Activated CD8-positive, alpha-beta memory T cell treated with anti-CD3 and anti-CD28 coated beads, Interleukin-2, amount 50 U/mL, for 1 hour (primary cell): Measurements from ENCODE around the gene HOXD12.

Source experiments
- DNase-seq: peaks from one replicate; pipeline ENCODE4 v3.0.0-alpha.2; 2020; ENCODE audit errors: extremely low read depth

The HOXD12 gene

DNA sequence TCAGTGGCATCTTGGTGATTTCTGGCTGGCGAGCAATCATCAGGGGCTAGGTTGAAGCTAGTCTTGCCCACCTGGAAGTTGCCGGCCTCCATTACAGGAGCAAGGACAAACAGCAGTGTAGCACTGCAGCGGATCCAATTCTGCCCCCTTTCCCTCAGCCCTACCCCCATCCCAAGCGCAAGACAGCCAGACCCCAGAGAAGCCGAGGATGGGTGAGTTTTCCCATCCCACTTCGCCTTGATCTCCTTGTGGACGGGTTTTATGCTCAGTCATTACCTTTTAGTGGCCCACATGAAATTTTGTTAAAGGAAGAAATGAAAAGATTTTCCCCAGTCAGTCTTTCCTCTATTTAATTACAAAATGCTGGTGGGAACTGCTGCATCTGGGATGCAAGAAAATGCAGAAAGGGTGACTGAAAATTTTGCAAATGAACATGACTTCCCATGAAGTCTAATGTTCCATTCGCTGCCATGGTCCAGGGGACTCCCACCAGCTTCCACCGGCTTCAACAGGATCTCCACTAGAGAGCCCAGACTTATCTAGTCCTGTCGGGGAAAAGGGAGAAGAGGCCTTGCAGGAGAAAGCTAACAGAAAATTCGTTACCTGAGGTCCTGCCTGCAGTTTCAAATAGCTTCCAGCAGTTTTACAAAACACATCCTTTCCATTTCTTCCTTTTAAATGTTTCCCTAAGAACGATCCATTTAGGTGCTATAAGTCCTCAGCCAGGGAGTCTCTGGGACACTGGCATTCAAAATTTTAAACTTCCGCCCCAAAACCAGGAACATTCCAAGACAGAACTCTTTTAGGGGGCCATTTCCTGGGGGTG lies 21.0 kb downstream of the HOXD12 start:
- no peak for DNase-seq

DNA sequence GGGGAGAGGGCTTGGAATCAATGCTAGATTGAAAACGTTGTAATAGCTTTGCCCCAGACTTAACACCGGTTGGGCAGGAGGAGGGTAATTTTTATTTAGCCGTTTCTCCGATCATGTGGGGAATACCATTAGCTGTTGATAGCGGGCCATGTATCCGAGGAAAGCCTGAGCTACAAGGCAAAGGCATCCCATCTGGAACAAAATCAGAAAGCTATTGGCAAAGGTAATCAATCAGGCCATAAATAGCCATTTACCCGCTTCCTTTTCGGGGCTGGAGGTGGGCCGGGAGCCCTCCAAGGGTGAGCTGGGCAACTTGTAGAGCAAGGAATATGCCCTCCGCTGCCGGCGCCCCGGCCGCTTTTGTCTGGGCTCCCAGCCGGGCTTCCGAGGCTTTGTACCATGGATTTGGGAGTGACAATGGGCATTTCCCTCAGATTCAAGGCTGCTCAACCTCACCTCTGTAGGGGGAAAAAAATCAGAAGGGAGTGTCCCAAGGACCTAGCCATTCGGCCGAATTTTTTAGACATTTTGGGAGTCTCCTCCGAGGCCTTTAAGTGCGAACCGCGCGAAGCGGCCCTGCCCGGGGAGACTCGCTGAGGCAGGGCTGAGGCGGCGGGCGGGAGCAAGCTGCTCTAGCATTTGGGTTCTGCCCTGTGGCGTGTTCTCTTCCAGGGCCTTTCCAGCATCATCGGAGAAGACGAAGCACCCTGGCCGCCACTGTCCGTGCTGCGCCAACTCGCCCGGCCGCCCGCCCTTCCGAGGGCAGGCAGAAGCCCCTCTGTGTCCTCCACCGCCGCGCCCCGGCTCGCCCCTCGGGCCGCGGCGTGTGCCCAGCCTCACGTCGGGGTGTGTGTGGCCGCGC lies 21.8 kb downstream of the HOXD12 start:
- DNase-seq = no peak

DNA sequence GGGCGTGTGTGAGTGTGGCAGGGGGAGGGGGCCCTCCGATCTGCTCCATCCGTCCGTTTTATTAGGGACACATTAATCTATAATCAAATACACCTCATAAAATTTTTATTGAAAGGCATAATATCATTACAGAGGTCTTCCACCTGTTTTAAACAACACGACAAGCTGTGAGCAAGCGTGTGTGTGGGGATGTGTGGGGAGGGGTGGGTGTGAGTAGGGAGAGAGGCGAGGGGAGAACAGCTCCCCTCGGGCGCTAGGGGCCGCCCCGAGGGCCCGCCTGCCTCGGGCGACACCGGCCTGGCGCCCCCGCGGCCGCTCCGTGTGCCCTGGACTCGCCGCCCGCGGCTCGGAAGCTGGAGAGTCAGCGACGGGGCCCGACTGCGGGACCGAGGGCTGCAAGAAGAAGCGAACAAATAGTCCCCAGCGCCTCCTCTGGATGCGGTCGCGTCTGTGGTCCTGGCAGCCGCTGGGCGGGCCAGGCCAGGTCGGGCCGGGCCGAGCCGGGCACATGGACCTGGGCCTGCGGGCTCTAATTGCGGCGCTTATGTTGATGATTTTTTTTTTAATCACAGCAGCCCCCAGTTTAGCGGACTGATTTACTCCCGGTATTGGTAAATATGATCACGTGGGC lies 22.6 kb downstream of the HOXD12 start:
- no peak for DNase-seq

DNA sequence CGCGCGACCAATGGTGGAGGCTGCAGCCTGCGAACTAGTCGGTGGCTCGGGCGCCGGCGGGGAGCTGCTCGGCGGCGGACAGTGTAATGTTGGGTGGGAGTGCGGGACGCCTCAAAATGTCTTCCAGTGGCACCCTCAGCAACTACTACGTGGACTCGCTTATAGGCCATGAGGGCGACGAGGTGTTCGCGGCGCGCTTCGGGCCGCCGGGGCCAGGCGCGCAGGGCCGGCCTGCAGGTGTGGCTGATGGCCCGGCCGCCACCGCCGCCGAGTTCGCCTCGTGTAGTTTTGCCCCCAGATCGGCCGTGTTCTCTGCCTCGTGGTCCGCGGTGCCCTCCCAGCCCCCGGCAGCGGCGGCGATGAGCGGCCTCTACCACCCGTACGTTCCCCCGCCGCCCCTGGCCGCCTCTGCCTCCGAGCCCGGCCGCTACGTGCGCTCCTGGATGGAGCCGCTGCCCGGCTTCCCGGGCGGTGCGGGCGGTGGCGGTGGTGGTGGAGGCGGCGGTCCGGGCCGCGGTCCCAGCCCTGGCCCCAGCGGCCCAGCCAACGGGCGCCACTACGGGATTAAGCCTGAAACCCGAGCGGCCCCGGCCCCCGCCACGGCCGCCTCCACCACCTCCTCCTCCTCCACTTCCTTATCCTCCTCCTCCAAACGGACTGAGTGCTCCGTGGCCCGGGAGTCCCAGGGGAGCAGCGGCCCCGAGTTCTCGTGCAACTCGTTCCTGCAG lies 23.3 kb downstream of the HOXD12 start, which contains the start of gene HOXD9:
Gene HOXD9, plus strand, starts transcription at position 37 of the 728 bp plus-strand sequence. Its CDS starts 50 bp downstream, at position 87.
- DNase-seq = no peak

DNA sequence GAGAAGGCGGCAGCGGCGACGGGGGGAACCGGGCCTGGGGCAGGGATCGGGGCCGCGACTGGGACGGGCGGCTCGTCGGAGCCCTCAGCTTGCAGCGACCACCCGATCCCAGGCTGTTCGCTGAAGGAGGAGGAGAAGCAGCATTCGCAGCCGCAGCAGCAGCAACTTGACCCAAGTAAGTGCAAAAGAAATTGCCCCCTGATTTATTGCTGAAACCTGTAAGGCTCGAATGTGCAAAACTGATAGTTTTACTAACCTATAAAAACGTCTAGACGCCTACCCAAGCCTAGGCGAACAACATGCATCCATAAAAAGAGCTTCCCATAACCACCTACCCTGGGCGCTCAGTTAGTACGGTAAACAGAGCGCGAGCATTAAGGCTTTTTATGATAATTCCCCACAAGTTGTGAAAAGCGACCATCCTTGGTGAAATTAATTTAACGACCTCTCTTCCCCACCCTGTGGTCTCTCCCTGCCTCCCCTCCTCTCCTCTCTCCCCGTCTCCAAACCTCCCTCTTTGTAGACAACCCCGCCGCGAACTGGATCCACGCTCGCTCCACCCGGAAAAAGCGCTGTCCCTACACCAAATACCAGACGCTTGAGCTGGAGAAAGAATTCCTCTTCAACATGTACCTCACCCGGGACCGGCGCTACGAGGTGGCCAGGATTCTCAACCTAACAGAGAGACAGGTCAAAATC lies 24.0 kb downstream of the HOXD12 start:
- no peak for DNase-seq

DNA sequence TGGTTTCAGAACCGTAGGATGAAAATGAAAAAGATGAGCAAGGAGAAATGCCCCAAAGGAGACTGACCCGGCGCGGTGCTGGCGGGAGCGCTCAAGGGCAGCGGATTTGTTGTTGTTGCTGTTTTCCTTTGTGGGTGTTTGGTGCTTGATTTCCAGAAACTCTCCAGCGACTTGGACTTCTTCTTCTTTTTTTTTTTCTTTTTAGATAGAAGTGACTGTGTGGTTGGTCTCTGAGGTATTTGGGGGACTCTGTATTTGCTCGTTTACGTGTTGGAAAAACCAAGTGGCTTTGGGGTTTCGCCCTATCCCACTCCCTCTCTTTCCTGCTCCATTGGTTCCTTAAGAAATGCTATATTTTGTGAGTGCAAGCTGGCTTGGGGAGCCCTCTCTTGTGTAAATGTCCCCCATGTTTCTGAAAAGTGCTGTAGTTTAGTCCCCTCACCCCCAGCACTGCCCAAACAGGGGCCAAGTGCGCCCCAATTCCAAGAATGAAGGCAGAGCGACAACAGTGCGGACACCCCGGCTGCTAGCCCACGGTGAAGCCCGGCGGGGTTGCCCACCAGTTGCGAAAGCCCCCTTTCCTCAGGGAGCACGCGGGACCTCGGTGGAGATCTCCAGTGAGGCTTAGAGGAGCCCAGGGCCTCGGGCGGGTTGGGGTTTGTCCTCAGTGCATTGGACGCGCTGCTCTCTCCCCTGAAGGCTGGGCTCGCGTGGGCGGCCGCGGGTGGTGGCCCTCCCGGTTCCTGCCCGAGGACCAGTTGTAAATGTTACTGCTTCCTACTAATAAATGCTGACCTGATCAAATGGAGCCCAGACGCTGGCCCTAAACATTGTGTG lies 24.7 kb downstream of the HOXD12 start:
- no peak for DNase-seq

DNA sequence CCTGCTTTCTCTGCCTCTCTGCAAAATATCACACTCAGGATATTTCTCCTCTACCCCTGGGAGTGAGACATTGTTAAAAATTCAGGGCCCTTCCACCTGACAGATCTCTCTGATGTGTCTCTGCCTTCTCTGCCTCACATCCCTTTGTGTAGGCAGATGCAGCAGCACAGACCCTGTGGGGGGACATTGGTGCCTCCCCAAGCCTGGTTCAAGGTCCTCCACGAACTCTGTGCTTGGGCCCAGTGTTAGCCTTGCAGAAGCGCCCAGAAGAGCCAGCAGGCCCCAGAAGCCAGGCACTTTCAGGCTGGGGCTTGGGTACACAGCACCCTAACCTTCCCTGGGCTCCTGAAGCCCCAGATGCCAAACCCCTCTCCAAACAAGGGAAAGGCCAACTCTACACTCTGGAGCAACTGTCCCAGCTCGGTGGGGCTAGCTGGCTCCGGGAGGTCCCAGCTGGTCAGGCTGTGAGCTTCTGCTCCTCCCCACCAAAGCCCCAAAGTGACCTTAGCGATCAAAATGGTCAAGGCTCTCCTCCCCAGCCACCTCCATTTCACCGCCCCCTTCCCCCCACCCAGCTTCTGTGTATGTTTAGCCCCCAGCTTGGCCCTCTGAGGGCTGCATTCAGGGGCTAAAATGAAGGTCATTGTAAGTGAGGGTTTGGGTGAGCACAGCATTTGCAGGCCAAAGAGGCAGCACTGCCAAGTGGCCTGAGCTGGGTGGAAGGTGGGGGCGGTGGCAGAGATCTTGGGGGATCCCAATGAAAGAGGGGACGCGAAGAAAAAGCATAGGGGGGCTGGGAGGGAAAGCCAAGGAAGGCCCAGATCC lies 25.6 kb downstream of the HOXD12 start:
- no peak for DNase-seq

DNA sequence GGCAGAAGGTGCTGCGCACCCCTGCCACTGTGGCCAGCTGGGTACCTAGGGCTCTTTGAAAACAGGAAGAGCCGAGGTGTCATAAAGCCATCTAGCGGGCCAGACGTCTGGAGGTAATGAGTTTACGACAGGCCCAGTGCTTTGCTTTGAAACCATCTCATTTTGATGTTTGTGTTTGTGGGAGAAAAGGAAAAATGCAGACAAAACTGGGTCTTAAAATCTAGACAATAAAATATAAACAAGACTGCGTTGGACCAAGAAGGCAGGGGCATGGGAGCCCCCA lies 26.1 kb downstream of the HOXD12 start:
- no peak for DNase-seq

DNA sequence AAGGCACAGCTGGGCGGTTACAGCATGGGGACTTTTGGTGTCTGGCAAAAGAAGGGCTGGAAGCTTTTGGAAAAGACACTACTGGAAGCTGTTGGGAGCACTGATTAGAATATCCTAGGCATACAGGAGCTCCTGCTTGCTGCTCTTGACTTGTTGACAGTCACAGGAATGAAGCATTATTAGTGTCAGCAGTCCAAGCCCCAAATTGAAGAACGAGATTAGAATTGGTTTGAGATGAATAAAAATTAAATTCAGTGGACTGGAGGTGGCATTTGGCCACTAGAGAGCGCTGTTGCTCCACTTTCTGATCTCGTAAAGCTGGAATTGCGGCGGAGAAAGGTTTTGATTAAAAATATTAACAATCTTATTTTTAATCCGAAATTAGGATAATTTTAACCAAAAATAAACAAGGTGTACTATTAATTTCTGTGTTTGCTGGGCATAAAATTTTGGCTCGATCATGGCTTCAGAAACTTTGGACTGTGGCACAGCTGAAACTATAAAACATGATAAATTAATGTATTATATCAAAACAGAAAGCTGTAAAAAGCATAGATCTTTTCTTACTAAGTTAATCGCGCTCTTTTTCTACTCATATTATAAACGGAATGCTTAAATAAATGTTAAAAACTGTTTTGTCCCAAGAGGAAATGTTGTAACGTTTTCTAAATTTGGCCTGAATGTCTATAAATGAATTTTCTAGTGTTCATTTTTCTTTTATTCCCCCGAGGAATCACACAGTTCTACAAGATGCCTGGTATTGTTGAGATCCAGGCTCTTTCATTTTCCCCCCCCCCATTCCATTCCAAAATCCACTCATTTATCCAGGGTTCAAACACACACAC lies 27.6 kb downstream of the HOXD12 start:
- peak; percentile 47 for DNase-seq

DNA sequence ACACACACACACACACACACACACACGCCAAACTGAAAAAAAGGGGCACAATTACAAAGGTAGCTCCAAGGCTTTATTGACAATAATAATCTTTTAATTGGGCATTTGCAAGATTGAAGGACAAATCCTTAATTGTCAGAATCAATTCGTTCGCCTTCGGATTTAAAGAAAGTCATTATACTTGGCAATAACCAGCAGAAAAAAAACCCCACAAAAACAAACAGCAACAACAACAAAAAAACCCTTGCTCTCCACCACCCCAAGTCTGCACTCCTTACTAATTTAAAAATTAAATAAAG lies 28.1 kb downstream of the HOXD12 start:
- no peak for DNase-seq

DNA sequence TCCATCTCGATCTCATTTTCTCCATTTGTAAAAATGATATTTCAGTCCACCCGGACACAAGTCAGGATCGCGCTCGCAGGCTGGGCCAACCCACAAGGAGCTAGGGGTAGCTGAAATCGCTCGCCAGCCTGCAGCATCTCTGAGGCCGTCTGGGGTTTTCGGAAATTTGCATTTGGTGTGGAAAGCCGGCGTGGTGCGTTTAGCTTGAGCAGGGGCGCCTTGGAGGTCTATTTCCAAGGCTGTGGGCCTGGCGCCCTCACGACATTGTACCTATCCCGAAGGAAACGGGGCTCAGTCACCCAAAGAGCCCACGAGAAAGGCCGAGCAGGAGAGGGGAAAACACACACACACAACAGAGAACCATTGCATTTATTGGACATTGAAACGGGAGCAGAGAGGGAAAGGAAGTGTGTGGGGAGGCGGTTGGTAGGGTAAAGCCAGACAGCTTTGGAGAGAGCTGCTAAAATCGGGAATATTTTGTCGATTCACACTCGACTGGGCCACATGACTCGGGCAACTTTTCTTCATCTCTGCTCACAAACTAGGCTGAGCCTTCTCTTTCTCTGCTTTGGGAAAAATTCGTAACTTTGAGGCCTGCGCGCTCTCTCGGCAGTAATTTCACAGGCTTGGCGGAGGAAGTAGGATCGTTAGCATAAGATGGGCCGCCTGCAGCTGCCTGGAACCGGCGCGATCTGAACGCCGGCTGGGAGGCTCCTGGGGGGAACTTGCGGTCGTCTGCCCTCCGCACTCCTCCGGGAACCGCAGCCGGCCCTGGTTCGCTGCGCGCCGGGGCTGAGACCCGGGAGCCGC lies 28.8 kb downstream of the HOXD12 start:
- DNase-seq = no peak

DNA sequence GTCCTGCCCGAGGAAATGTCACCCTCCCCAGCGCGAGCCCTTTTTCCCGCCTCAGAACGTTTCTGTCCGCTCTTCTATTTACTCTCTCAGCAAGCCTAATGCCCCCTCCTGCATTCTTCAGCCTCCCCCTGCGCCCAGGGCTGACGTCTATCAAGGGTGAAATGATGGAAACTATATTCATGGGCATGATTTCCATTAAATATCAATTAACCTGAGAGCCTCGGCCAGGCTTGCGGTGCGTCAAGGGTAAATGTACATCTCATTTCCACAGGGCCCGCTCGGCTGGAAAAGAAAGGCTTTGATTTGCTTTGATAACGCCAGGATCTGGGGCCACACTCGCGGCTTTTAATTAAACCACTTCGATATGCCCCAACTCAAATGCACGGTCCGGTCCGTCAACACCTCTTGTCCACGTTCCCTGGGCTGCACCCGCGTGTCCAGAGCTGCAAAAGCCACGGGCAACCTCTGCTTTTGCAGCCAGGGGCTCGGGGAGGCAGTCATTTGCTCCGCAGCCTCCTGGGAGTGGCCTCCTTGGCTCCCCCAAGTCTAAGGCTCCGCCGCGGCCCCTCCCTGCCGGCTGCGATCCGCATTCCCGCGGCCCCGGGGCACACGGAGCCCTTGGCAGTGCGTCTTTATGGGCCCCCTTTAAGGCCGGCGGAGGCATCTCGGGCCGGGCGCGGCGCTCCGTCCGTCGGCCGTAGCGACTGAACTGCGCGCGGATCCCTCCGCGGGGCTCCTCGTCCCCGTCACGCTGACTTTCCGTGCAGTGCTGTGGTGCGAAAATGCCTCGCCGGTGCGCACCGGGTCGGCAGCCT lies 29.6 kb downstream of the HOXD12 start, which contains the start of gene HOXD8:
Gene HOXD8, plus strand, starts transcription at position 724 of the 815 bp plus-strand sequence. CDS start 662 bp downstream, outside the sequence.
- no peak for DNase-seq

DNA sequence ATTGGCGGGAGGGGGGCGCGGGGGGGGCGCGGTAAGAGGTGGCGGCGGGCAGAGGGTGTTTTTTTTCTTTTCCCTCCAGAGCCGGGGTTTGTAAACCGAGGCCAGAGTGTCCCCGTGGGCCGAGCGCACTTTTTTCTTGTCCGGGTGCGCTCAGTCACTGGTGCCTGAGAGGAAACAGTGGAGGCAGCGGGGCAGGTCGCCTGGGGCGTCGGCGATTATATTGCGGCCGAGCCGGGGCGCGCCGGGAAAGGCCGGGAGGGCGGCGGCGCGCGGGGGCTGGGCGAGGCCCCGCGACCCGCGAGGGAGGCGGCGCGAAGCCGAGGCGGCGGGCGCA lies 30.2 kb downstream of the HOXD12 start:
- no peak for DNase-seq

DNA sequence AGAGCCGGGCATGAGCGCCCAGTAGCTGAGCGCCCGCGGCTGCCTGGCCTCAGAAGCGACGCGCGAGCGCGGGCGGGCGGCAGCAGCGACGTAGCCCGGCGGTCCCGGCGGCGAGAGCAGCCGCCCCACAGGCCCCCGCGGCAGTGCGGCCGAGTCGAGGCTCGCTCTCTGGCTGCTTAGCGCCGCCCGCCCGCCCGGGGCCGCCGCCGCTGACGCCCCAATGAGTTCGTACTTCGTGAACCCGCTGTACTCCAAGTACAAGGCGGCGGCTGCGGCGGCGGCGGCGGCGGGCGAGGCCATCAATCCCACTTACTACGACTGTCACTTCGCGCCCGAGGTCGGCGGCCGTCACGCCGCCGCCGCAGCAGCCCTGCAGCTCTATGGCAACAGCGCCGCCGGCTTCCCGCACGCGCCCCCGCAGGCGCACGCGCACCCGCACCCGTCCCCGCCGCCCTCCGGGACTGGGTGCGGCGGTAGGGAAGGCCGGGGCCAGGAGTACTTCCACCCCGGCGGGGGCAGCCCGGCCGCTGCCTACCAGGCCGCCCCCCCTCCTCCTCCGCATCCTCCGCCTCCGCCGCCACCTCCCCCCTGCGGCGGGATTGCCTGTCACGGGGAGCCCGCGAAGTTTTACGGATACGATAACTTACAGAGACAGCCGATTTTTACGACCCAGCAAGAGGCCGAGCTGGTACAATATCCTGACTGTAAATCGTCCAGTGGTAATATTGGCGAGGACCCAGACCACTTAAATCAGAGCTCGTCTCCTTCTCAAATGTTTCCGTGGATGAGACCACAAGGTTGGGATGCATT lies 30.8 kb downstream of the HOXD12 start:
- no peak for DNase-seq

DNA sequence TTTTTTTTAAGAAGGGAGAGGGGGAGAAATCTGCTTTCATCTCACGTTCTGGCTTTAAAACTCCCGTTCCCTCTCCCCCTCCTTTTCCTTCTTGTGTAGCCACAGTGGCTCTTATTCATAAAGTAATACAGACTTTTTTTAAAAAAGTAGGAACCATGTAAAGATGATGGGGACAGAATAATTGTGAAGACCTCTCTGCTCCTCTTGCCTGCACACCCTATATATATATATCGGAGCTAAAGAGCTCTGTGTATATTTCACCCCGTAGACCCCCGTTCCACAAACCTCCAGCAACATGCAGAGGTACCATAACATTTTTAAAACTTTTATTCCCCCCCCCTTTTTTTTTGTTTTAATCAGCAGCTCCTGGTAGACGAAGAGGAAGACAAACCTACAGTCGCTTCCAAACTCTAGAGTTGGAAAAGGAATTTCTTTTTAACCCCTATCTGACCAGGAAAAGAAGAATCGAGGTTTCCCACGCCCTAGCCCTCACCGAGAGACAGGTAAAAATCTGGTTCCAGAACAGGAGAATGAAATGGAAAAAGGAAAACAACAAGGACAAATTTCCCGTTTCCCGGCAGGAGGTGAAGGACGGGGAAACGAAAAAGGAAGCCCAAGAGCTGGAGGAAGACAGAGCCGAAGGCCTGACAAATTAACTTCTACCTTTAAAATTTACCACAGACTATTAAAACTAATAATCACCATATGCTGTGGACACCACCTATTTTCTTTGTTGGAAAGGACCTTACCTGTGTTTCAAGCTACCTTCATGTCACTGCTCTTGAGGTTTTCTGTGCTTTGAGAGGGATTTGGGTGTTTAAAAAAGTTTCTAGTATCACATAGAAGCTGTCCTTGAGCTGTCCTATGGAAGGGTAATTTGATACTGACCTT lies 31.6 kb downstream of the HOXD12 start:
- no peak for DNase-seq
